Heart right ventricle (tissue), 16 donors: ENCODE results near the gene TANGO6. TPM values are rescaled to one million over a fixed set of nuclear protein-coding genes. Genes with fewer than 3 reads are reported as not detected.
A peak's percentile ranks its signal among the peaks of the same experiment; 100 is the strongest.

Source experiments
- ATAC-seq, 8 donors: fragments of 200-7000 bp; cut with Tn5 transposase; one replicate each; pipeline ENCODE4 v1.9.1; 2020; ENCODE audit warnings: mild to moderate bottlenecking in 8 of 8, moderate library complexity in 8 of 8, moderate number of reproducible peaks in 1 of 8
- DNase-seq, 2 donors: peaks; one replicate each; pipeline ENCODE4 v3.0.0-alpha.2; 2020
- H3K27ac ChIP-seq, 10 donors: fragments of 200-600 bp; sonication (generic) in 2 of 10; one replicate each; pipeline versions ENCODE4 v1.5.0 to v1.8.0; 2020 to 2022; ENCODE audit warnings: mild to moderate bottlenecking in 3 of 10
- H3K27me3 ChIP-seq, 7 donors: fragments of 200-600 bp; one replicate each; pipeline ENCODE4 v1.8.0; 2021 to 2022; ENCODE audit warnings: mild to moderate bottlenecking in 2 of 7
- H3K36me3 ChIP-seq, 9 donors: fragments of 200-600 bp; sonication (generic) in 1 of 9; one replicate each; pipeline versions ENCODE4 v1.5.0 to v1.8.0; 2020 to 2022; ENCODE audit warnings: mild to moderate bottlenecking in 2 of 9
- H3K4me1 ChIP-seq, 9 donors: fragments of 200-600 bp; sonication (generic) in 1 of 9; one replicate each; pipeline versions ENCODE4 v1.5.0 to v1.8.0; 2020 to 2022; ENCODE audit warnings: mild to moderate bottlenecking in 4 of 9
- H3K4me3 ChIP-seq, 10 donors: fragments of 200-600 bp; sonication (generic) in 2 of 10; one replicate each; pipeline versions ENCODE4 v1.5.0 to v1.8.0; 2020 to 2022; ENCODE audit warnings: mild to moderate bottlenecking in 7 of 10, moderate library complexity in 2 of 10
- H3K9me3 ChIP-seq, 11 donors: fragments of 200-600 bp in 10 of 11; sonication (generic) in 2 of 11; one replicate each; pipeline versions ENCODE4 v1.5.0 to v1.8.0; 2013 to 2022; ENCODE audit warnings: mild to moderate bottlenecking in 2 of 11, control low read depth in 1 of 11, moderate library complexity in 1 of 11
- WGBS, 2 donors: extraction: QIAGEN DNeasy Blood & Tissue Kit; methylation state at CpG; one replicate each; pipeline ENCODE4 v1.1.7; 2013; ENCODE audit warnings: inconsistent platforms in 1 of 2; 5-methylcytosine and 5-hydroxymethylcytosine counted together
- intact Hi-C, 10 donors: fragments of 100-400 bp; cut with DNase I; formaldehyde crosslinking; loops; one replicate each; pipeline versions ENCODE4 v1.11.1 to v1.14.2; 2022
- polyA plus RNA-seq, 2 donors: library from polyadenylated mRNA; stranded (reverse); fragments of 200-250 nt; gene quantifications; one replicate each; pipeline ENCODE4 v1.2.3, GENCODE V29; 2013
- total RNA-seq, 10 donors: library from RNA; stranded (reverse); fragmentation: NEBNext Ultra II Directional in 3 of 10; extraction: Animal tissue kit (Norgen Biotek cat#: 25700) in 3 of 10; gene quantifications; one replicate each; pipeline versions ENCODE4 v1.2.1 to v1.2.4, GENCODE V29; 2021 to 2023
- TF ChIP-seq, protein P1 (sequence below), 9 donors: fragments of 200-600 bp; sonication (generic) in 2 of 9; IDR thresholded peaks; one replicate each; pipeline versions ENCODE4 v1.5.0 to v1.8.0; 2021 to 2022; ENCODE audit warnings: antibody characterized with exemption in 9 of 9, mild to moderate bottlenecking in 5 of 9, moderate library complexity in 1 of 9
- donor health status: Arrhythmogenic right ventricular cardiomyopathy.
- donor health status: ischemic (EF 13 %, LVEDD 7.1; RV severe dilation, severe dysfunction).
- donor health status: healthy with polysubstance abuse.
- donor health status: DM: no; HTN: yes; CAD: no.
- donor health status: DM: no; HTN: no; CAD: no.
- donor health status: ischemic (EF 25% LVEDD 6.9; RV normal size, moderate dysfunction).
- donor health status: ischemic (EF 25% LVEDD 5.7; RV mildly dilated, moderate dysfunction).
- donor health status: healthy.
- donor health status: DM: yes; HTN: yes; CAD: no.
- donor health status: Ischemic cardiomyopathy.
- donor health status: ischemic (EF 35%, LVEDD 5.7; RV mildly dilated, moderate dysfunction).
- donor health status: nonischemic (EF 11% LVEDD 7.7; RV severe dilation, severe dysfunction).
- donor health status: DM: yes; HTN: yes; CAD: no.
- donor health status: PGD.
- donor health status: ischemic (EF 29% LVEDD 5.4; RV normal size, mild dysfunction).
- donor health status: nonischemic (EF 23%, LVEDD 6.1; RV moderate dilation, normal function).

The TANGO6 gene
- total and polyA plus RNA-seq, 12 donors: 1.8 to 12.9 (median 8.0) TPM

DNA sequence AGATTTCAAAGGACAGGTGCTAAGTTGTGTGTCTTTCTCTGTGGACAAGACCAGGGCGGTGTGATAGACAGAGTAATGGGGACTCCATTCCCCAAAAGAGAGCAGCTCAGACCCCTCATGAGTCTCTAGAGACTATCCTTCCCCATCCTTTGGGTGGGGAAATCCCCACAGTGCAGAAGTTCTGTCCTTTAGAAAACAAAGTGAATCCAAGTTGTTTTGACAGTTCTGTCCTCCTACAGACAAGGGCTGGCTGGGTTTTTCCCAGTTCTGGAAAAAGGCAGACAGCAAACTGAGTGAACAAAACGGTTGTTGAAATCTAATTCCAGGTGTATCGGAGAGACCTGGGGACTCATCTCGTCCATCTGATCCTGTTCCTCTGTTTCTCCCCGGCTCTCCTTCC lies 251.2 kb downstream of the TANGO6 start:
- Histone ChIP-seq H3K4me1 (peaks cover 0 to 22% (median 6%) of the 10 kb centered on the region in 9 donors), H3K27ac (no peak overlapping the region), H3K4me3 (no peak overlapping the region), H3K36me3 (no peaks in the 10 kb centered on the region), H3K9me3 (no peaks in the 10 kb centered on the region), H3K27me3 (peaks cover 0 to 7% (median 0%) of the 10 kb centered on the region in 7 donors)
- DNase-seq: no peak
- TF ChIP-seq, protein P1, sequence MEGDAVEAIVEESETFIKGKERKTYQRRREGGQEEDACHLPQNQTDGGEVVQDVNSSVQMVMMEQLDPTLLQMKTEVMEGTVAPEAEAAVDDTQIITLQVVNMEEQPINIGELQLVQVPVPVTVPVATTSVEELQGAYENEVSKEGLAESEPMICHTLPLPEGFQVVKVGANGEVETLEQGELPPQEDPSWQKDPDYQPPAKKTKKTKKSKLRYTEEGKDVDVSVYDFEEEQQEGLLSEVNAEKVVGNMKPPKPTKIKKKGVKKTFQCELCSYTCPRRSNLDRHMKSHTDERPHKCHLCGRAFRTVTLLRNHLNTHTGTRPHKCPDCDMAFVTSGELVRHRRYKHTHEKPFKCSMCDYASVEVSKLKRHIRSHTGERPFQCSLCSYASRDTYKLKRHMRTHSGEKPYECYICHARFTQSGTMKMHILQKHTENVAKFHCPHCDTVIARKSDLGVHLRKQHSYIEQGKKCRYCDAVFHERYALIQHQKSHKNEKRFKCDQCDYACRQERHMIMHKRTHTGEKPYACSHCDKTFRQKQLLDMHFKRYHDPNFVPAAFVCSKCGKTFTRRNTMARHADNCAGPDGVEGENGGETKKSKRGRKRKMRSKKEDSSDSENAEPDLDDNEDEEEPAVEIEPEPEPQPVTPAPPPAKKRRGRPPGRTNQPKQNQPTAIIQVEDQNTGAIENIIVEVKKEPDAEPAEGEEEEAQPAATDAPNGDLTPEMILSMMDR (IDR thresholded peaks at IDR 0.05): no peak
- intact Hi-C loops: no loop called here
- ATAC-seq: no peak
- 68 to 73% methylated on average over 5 of the region's 5 CpGs for WGBS, 2 donors

- intact Hi-C loops: no loop called here
- 61 to 73% methylated on average over 6 of the region's 6 CpGs for WGBS, 2 donors
- Histone ChIP-seq H3K4me3 (no peak overlapping the region), H3K27me3 (peaks cover 0 to 7% (median 0%) of the 10 kb centered on the region in 7 donors), H3K27ac (no peak overlapping the region), H3K9me3 (no peaks in the 10 kb centered on the region), H3K4me1 (peaks cover 0 to 18% (median 0%) of the 10 kb centered on the region in 9 donors), H3K36me3 (no peaks in the 10 kb centered on the region)
- DNase-seq (no peak), ATAC-seq (peak in 3 of 8 donors; percentile 30 to 57 (median 49))
- TF ChIP-seq, protein P1 (IDR thresholded peaks at IDR 0.05): no peak
Observed at GRCh38 chr16:69095193-69095592, 251.9 kb downstream of the TANGO6 start.

GRCh38 chr16:69100071-69100691 lies 256.9 kb downstream of the TANGO6 start:
- DNase-seq (no peak), ATAC-seq (no peak)
- no peak overlapping the region for H3K27ac ChIP-seq
- TF ChIP-seq, protein P1 (IDR thresholded peaks at IDR 0.05): no peak
- H3K4me1 ChIP-seq: peaks cover 0 to 11% (median 3%) of the 10 kb centered on the region in 9 donors
- H3K9me3 ChIP-seq: no peaks in the 10 kb centered on the region
- H3K36me3 ChIP-seq: no peaks in the 10 kb centered on the region
- peaks cover 0 to 11% (median 0%) of the 10 kb centered on the region in 7 donors for H3K27me3 ChIP-seq
- 65 to 72% methylated on average over 11 of the region's 11 CpGs for WGBS, 2 donors
- intact Hi-C loops: loop anchor here in 1 of 10 donors (10.0 kb wide), 1 partner anchor 105 kb away; no protein-coding TSS in a partner anchor
- H3K4me3 ChIP-seq: no peak overlapping the region

- Histone ChIP-seq H3K27ac (peak within 1 kb of the TSS in 2 of 10 donors; percentile 12 to 21), H3K27me3 (peaks cover 0 to 47% (median 0%) of the 10 kb centered on the region in 7 donors), H3K36me3 (peaks cover 0 to 20% (median 0%) of the 10 kb centered on the region in 9 donors), H3K9me3 (no peaks in the 10 kb centered on the region), H3K4me3 (peak within 1 kb of the TSS; percentile 36 to 79 (median 58)), H3K4me1 (peaks cover 7 to 34% (median 31%) of the 10 kb centered on the region in 9 donors)
- DNase-seq (peak in 1 of 2 donors; percentile 52), ATAC-seq (peak; percentile 63 to 86 (median 75))
- WGBS, 2 donors: 0% methylated on average over 49 to 74 of the region's 80 CpGs
- intact Hi-C loops: loop anchor here in 2 of 10 donors (5.0 to 10.0 kb wide), 2 partner anchors 111 to 198 kb away; no protein-coding TSS in a partner anchor
- TF ChIP-seq, protein P1 (IDR thresholded peaks at IDR 0.05): peak in 6 of 9 donors; percentile 15 to 49 (median 37)
Observed at GRCh38 chr16:69105501-69106361, 262.4 kb downstream of the TANGO6 start, which contains the start of gene HAS3. Gene HAS3, plus strand, starts transcription at chr16:69105653. Its CDS starts 3,743 bp downstream, at chr16:69109396.
